ENCODE data around the gene CCDC33. TPM values are rescaled to one million over a fixed set of nuclear protein-coding genes. Genes with fewer than 3 reads are reported as not detected.

The CCDC33 gene
- total RNA-seq, 1 experiment from 2014 or later = 0.77 TPM

DNA sequence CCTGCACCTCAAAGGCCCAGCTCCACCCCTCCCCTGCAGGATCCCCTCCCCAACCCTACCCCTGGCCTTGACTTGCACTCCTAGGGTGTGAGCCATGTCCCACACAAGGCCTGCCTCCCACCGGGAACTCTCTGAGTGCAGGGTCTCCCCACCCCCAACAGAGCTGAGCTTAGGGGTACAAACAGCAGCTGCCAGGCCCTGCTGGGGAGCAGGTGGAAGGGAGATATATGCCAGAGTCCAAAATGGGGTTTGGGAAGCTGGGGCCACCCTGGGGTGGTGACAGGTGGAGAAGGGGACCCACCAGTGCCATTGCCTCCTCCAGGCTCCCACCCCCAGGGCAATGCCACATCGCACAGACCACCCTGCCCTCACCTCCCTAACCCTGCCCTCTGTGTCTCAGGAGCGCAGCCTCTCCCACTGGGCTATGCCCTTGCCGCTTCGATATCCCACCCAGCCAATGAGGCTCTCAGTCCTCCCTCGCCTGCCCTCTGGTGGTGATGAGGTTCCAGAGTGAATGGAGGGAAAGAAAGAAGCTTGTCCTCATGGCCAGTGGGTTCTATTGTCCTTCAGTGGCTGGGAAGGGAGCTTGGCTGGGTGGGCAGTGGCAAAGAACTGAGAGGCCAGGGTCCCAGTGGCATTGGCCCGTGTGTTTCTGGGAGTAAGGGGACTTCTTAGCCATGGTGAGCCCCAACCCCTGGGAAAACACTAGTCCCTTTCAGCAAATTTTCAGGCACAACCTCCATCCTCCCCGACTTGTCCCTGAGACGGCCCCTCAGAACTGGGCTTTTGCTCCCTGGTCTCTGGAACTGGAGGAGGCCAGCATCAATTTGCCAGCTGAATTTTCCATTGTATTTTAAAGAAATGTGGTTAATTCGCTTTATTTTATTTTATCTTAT lies 84.5 kb downstream of the CCDC33 start:
- no peak overlapping the region for H2AFZ ChIP-seq (ENCODE audit: low read length)
- peak; percentile 50; the same call in 1 of the 2 replicates for ATAC-seq
- no peak overlapping the region for H3K9ac ChIP-seq (ENCODE audit: low read length)
- no peaks in the 10 kb centered on the region for H3K4me1 ChIP-seq (ENCODE audit: insufficient read depth, low read length)
- H3K79me2 ChIP-seq (ENCODE audit: low read length) = no peaks in the 10 kb centered on the region
- TF ChIP-seq EZH2phosphoT487 (IDR thresholded peaks at IDR 0.05; ENCODE audit: borderline replicate concordance, low read length) = no peak
- TF ChIP-seq, protein P1, sequence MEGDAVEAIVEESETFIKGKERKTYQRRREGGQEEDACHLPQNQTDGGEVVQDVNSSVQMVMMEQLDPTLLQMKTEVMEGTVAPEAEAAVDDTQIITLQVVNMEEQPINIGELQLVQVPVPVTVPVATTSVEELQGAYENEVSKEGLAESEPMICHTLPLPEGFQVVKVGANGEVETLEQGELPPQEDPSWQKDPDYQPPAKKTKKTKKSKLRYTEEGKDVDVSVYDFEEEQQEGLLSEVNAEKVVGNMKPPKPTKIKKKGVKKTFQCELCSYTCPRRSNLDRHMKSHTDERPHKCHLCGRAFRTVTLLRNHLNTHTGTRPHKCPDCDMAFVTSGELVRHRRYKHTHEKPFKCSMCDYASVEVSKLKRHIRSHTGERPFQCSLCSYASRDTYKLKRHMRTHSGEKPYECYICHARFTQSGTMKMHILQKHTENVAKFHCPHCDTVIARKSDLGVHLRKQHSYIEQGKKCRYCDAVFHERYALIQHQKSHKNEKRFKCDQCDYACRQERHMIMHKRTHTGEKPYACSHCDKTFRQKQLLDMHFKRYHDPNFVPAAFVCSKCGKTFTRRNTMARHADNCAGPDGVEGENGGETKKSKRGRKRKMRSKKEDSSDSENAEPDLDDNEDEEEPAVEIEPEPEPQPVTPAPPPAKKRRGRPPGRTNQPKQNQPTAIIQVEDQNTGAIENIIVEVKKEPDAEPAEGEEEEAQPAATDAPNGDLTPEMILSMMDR (conservative IDR thresholded peaks at IDR 0.05; ENCODE audit: low read depth, low read length) = peak; percentile 73
- POLR2A ChIA-PET (ENCODE audit: unreplicated experiment) = interaction anchor here (0.5 kb wide), 1 partner anchor 269 kb away, joined by 4 read pairs; no protein-coding TSS in a partner anchor
- no peaks in the 10 kb centered on the region for H3K36me3 ChIP-seq (ENCODE audit: low read depth, low read length)
- H3K4me2 ChIP-seq (ENCODE audit: low read length) = no peak overlapping the region
- H3F3A ChIP-seq (ENCODE audit: low read length, unreplicated experiment) = no peaks in the 10 kb centered on the region
- CTCF ChIA-PET = interaction anchor here (0.5 to 0.6 kb wide), 3 partner anchors 9 to 539 kb away, joined by 3 to 8 read pairs (median 4); no protein-coding TSS in a partner anchor
- no peaks in the 10 kb centered on the region for H3K9me2 ChIP-seq (replicated peaks; ENCODE audit: low read length)
- BruUV-seq (replicated peaks) = no TSS peak
- no peak overlapping the region for H3K4me3 ChIP-seq (ENCODE audit: low read length)
- H3K9me3 ChIP-seq (ENCODE audit: low read length) = no peaks in the 10 kb centered on the region
- H4K20me1 ChIP-seq (ENCODE audit: low read length) = no peaks in the 10 kb centered on the region
- intact Hi-C loops (cut with micrococcal nuclease) = loop anchor here (5.0 kb wide), 1 partner anchor 193 kb away; no protein-coding TSS in a partner anchor
- no peaks in the 10 kb centered on the region for H3K27me3 ChIP-seq (ENCODE audit: low read length)
- peak; percentile 67 for DNase-seq
- H3K27ac ChIP-seq (ENCODE audit: low read length) = no peak overlapping the region

DNA sequence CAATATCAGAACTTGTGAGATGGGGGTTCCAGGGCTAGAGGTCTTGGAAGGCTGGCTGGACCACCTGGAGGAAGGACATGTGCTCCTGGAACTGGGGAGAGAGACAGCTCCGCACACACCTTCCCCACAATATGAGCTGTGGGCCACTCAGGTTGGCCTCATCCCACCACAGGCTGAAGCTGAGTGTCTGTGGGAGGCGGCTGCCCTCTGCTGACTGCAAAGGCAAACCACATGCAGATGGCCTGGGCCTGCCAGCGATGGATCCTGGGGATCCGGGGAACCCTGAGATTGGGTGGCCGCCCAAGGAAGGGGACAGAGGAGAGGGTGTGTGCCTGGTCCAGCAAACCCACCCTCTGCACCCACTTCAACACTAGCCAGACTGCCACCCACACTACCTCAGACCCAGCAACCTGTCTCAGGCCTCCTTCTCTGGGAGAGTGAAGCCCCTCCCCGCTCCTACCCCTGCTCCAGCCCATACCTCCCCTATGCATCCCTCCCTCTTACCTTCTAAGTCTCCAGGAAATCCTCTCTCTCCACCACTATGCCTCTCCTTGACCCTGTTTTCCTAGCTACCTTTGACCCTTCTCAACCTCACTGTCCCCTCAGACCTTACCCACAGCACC lies 86.5 kb downstream of the CCDC33 start:
- Histone ChIP-seq H4K20me1 (ENCODE audit: low read length) (no peaks in the 10 kb centered on the region), H3K4me3 (ENCODE audit: low read length) (no peak overlapping the region), H3K4me1 (ENCODE audit: insufficient read depth, low read length) (no peaks in the 10 kb centered on the region), H3F3A (ENCODE audit: low read length, unreplicated experiment) (no peaks in the 10 kb centered on the region), H3K79me2 (ENCODE audit: low read length) (no peaks in the 10 kb centered on the region), H3K9me2 (replicated peaks; ENCODE audit: low read length) (no peaks in the 10 kb centered on the region), H3K27ac (ENCODE audit: low read length) (no peak overlapping the region), H3K36me3 (ENCODE audit: low read depth, low read length) (no peaks in the 10 kb centered on the region), H2AFZ (ENCODE audit: low read length) (no peak overlapping the region), H3K27me3 (ENCODE audit: low read length) (no peaks in the 10 kb centered on the region), H3K9ac (ENCODE audit: low read length) (no peak overlapping the region), H3K4me2 (ENCODE audit: low read length) (no peak overlapping the region), H3K9me3 (ENCODE audit: low read length) (no peaks in the 10 kb centered on the region)
- ChIA-PET POLR2A (ENCODE audit: unreplicated experiment) (no interaction called here), CTCF (interaction anchor here (0.6 to 1.0 kb wide), 3 partner anchors 11 to 274 kb away, joined by 3 to 5 read pairs (median 5); no protein-coding TSS in a partner anchor)
- intact Hi-C loops (cut with micrococcal nuclease) = loop anchor here (5.0 kb wide), 1 partner anchor 195 kb away; no protein-coding TSS in a partner anchor
- no TSS peak for BruUV-seq (replicated peaks)
- ATAC-seq (peak; percentile 95), DNase-seq (peak; percentile 72)
- TF ChIP-seq, protein P1 (conservative IDR thresholded peaks at IDR 0.05; ENCODE audit: low read depth, low read length) = peak; percentile 90
- TF ChIP-seq EZH2 (IDR thresholded peaks at IDR 0.05; ENCODE audit: low read length, unreplicated experiment) = no peak
- no peak for TF ChIP-seq EZH2phosphoT487 (IDR thresholded peaks at IDR 0.05; ENCODE audit: borderline replicate concordance, low read length)

All from PC-3 (cell line).